Osteoblast (primary cell): ENCODE results near the gene EEF1AKMT4. TPM values are rescaled to one million over a fixed set of nuclear protein-coding genes. Genes with fewer than 3 reads are reported as not detected.
"Not testable (repeated sequence)": the region's sequence is repeated elsewhere in the genome, so short reads cannot be mapped to it uniquely, and the experiment has no call there.

Experiments used
- DNase-seq: peaks from one replicate; pipeline ENCODE4 v3.0.0; 2011; ENCODE audit warnings: low spot score, mixed read lengths; ENCODE audit not compliant: insufficient read length; ENCODE audit errors: missing footprints
- H2AFZ ChIP-seq: 2 replicates; pipeline ENCODE4 v1.6.0; 2011; ENCODE audit warnings: mild to moderate bottlenecking, low read length
- H3K27ac ChIP-seq: 2 replicates; pipeline ENCODE4 v1.5.1; 2011; ENCODE audit warnings: mild to moderate bottlenecking, low read depth, low read length, moderate library complexity
- H3K27me3 ChIP-seq: 2 replicates; pipeline ENCODE4 v1.6.0; 2012; ENCODE audit warnings: mild to moderate bottlenecking, control low read depth, inconsistent platforms, low read length, moderate library complexity; ENCODE audit not compliant: insufficient read depth
- H3K36me3 ChIP-seq: 2 replicates; pipeline ENCODE4 v1.5.1; 2011; ENCODE audit warnings: mild to moderate bottlenecking, low read length, control low read depth, moderate library complexity; ENCODE audit not compliant: insufficient read depth
- H3K4me1 ChIP-seq: 2 replicates; pipeline ENCODE4 v1.5.1; 2011; ENCODE audit warnings: mild to moderate bottlenecking, low read length, control low read depth, moderate library complexity; ENCODE audit not compliant: insufficient read depth
- H3K4me2 ChIP-seq: 2 replicates; pipeline ENCODE4 v1.6.0; 2011; ENCODE audit warnings: mild to moderate bottlenecking, low read length; ENCODE audit not compliant: insufficient read depth
- H3K4me3 ChIP-seq: fragments of 200-600 bp; sonication (generic); 3 replicates; pipeline ENCODE4 v1.5.1; 2012; ENCODE audit warnings: mild to moderate bottlenecking, low read length, inconsistent platforms; ENCODE audit not compliant: insufficient read depth
- H3K79me2 ChIP-seq: 2 replicates; pipeline ENCODE4 v1.6.0; 2012; ENCODE audit warnings: mild to moderate bottlenecking, low read length, control low read depth, inconsistent platforms; ENCODE audit not compliant: insufficient read depth
- H3K9me3 ChIP-seq: 2 replicates; pipeline ENCODE4 v1.5.1; 2011; ENCODE audit warnings: low read depth, low read length, control low read depth
- H4K20me1 ChIP-seq: 2 replicates; pipeline ENCODE4 v1.6.0; 2012; ENCODE audit warnings: mild to moderate bottlenecking, low read length, control low read depth; ENCODE audit not compliant: insufficient read depth
- CTCF ChIP-seq: IDR thresholded peaks from 2 replicates; pipeline ENCODE4 v1.5.1; 2011; ENCODE audit warnings: mild to moderate bottlenecking, low read depth, low read length, moderate library complexity; ENCODE audit errors: extremely low read depth
- total RNA-seq: library from RNA; depleted of rRNA; stranded (reverse); fragments of >200 nt; gene quantifications from 2 replicates; pipeline ENCODE4 v1.2.3, GENCODE V29; 2012

EEF1AKMT4 gene
- total RNA-seq, 1 donor, result 3.3 TPM

GRCh38 chr3:184261854-184262763 is 12.6 kb downstream of the EEF1AKMT4 start:
- H3K4me3 ChIP-seq, result peak overlapping the region; percentile 57
- H2AFZ ChIP-seq, result peak overlapping the region; percentile 56
- no peaks in the 10 kb centered on the region for H3K36me3 ChIP-seq
- H4K20me1 ChIP-seq, result peaks cover 19% of the 10 kb centered on the region
- H3K9me3 ChIP-seq, result no peaks in the 10 kb centered on the region
- H3K4me1 ChIP-seq, result peaks cover 3% of the 10 kb centered on the region
- no peak for TF ChIP-seq CTCF
- H3K4me2 ChIP-seq, result peak overlapping the region; percentile 79
- DNase-seq, result peak; percentile 77
- H3K27ac ChIP-seq, result no peak overlapping the region
- peaks cover 35% of the 10 kb centered on the region for H3K27me3 ChIP-seq
- H3K79me2 ChIP-seq, result no peaks in the 10 kb centered on the region

GRCh38 chr3:184262764-184263179 is 13.3 kb downstream of the EEF1AKMT4 start:
- Histone ChIP-seq H3K4me1 (peaks cover 3% of the 10 kb centered on the region), H3K79me2 (no peaks in the 10 kb centered on the region), H3K9me3 (no peaks in the 10 kb centered on the region), H2AFZ (no peak overlapping the region), H3K27ac (no peak overlapping the region), H3K4me2 (no peak overlapping the region), H3K27me3 (peaks cover 41% of the 10 kb centered on the region), H3K4me3 (no peak overlapping the region), H4K20me1 (peaks cover 17% of the 10 kb centered on the region), H3K36me3 (no peaks in the 10 kb centered on the region)
- DNase-seq, result peak; percentile 58
- TF ChIP-seq CTCF, result no peak

- not testable (repeated sequence) for H3K4me3 ChIP-seq, H2AFZ ChIP-seq, DNase-seq, H3K27ac ChIP-seq, H3K9me3 ChIP-seq, H3K4me2 ChIP-seq, H4K20me1 ChIP-seq, H3K4me1 ChIP-seq, H3K36me3 ChIP-seq, H3K79me2 ChIP-seq
- H3K27me3 ChIP-seq, result peaks cover 23% of the 10 kb centered on the region
Measured at GRCh38 chr3:184267249-184267648, 17.8 kb downstream of the EEF1AKMT4 start.

- Histone ChIP-seq H3K4me2 (no peak overlapping the region), H3K79me2 (no peaks in the 10 kb centered on the region), H3K27ac (no peak overlapping the region), H4K20me1 (no peaks in the 10 kb centered on the region), H3K9me3 (no peaks in the 10 kb centered on the region), H3K36me3 (no peaks in the 10 kb centered on the region), H3K27me3 (peaks cover 39% of the 10 kb centered on the region), H3K4me1 (no peaks in the 10 kb centered on the region), H3K4me3 (no peak overlapping the region), H2AFZ (no peak overlapping the region)
- DNase-seq, result peak; percentile 5
- TF ChIP-seq CTCF, result no peak
Measured at GRCh38 chr3:184272269-184272668, 22.8 kb downstream of the EEF1AKMT4 start.
